HepG2 (cell line): ENCODE results near the gene MORC4. TPM values are rescaled to one million over a fixed set of nuclear protein-coding genes. Genes with fewer than 3 reads are reported as not detected.

Experiments
- ATAC-seq: fragments of 200-7000 bp; cut with Tn5 transposase; 3 replicates; pipeline ENCODE4 v1.9.1; 2020; ENCODE audit warnings: mild to moderate bottlenecking, moderate library complexity
- BruUV-seq: library from RNA; stranded (reverse); fragments of 400-500 nt; replicated peaks from 2 replicates; lab custom pipeline; 2021; lab: Mats Ljungman, UMichigan
- CTCF ChIA-PET: fragments of 300-600 bp; formaldehyde crosslinking; extraction: SDS; loops from one replicate; lab custom pipeline; 2021; ENCODE audit warnings: low total read pairs, inconsistent platforms, low intra/inter-chr PET ratio; lab: Yijun Ruan, JAX
- POLR2A ChIA-PET: fragments of 350-600 bp; sonication (Branson Sonifier 250); formaldehyde crosslinking; loops from one replicate; lab custom pipeline; 2020; ENCODE audit warnings: antibody characterized with exemption, inconsistent platforms; lab: Yijun Ruan, JAX
- DNase-seq: peaks from one replicate; pipeline ENCODE4 v3.0.0-alpha.2; 2015; ENCODE audit warnings: low spot score
- FAIRE-seq: peaks from 3 replicates; lab custom pipeline; 2011; peaks lifted over from hg19 to GRCh38; lab: Jason Lieb, UNC
- H2AFZ ChIP-seq: one replicate; pipeline ENCODE4 v1.6.1; 2011; ENCODE audit warnings: low read length, inconsistent platforms
- H3K27ac ChIP-seq: fragments of 300-600 bp; 3 replicates; pipeline ENCODE4 v1.8.0; 2011; ENCODE audit warnings: mixed run types, mild to moderate bottlenecking, mixed read lengths, low read length, inconsistent platforms; ENCODE audit not compliant: insufficient read depth; ENCODE audit errors: extremely low read length
- H3K27me3 ChIP-seq, 2 experiments: fragments of 200-600 bp in 1 of 2; 2 replicates in 1 of 2; 3 replicates in 1 of 2; pipeline versions ENCODE4 v1.6.0 to v1.8.0; 2011; ENCODE audit warnings: low read length in 2 of 2, mild to moderate bottlenecking in 2 of 2, moderate library complexity in 2 of 2, inconsistent platforms in 1 of 2; ENCODE audit not compliant: insufficient read depth in 2 of 2, control insufficient read depth in 1 of 2
- H3K36me3 ChIP-seq, 2 experiments: fragments of 200-600 bp in 1 of 2; replicated peaks in 1 of 2; 2 replicates in 1 of 2; 3 replicates in 1 of 2; pipeline versions ENCODE4 v1.5.1 to v1.8.0; 2011; ENCODE audit warnings: low read length in 2 of 2, inconsistent platforms in 1 of 2; ENCODE audit not compliant: insufficient read depth in 2 of 2, control insufficient read depth in 1 of 2
- H3K4me1 ChIP-seq: 2 replicates; pipeline ENCODE4 v1.5.1; 2012; ENCODE audit warnings: low read length, inconsistent platforms; ENCODE audit not compliant: insufficient read depth
- H3K4me2 ChIP-seq: 2 replicates; pipeline ENCODE4 v1.6.0; 2011; ENCODE audit warnings: low read depth, low read length, inconsistent platforms
- H3K4me3 ChIP-seq, 3 experiments: fragments of 200-600 bp in 1 of 3; sonication (generic), shearing (Covaris generic) in 1 of 3; replicated peaks in 1 of 3; 2 replicates each; pipeline ENCODE4 v1.5.1; 2011 to 2016; ENCODE audit warnings: low read length in 3 of 3, inconsistent platforms in 2 of 3, low read depth in 2 of 3, mild to moderate bottlenecking in 2 of 3, control low read depth in 1 of 3, mixed read lengths in 1 of 3; ENCODE audit not compliant: insufficient read depth in 1 of 3
- H3K79me2 ChIP-seq: one replicate; pipeline ENCODE4 v1.6.1; 2011; ENCODE audit warnings: low read length, inconsistent platforms; ENCODE audit not compliant: insufficient read depth
- H3K9ac ChIP-seq: 2 replicates; pipeline ENCODE4 v1.6.0; 2011; ENCODE audit warnings: mild to moderate bottlenecking, low read depth, low read length, inconsistent platforms; ENCODE audit not compliant: insufficient read depth
- H3K9me3 ChIP-seq: 2 replicates; pipeline ENCODE4 v1.5.1; 2012; ENCODE audit warnings: mild to moderate bottlenecking, low read length
- H4K20me1 ChIP-seq: 2 replicates; pipeline ENCODE4 v1.6.0; 2011; ENCODE audit warnings: inconsistent platforms, mild to moderate bottlenecking, low read length, moderate library complexity; ENCODE audit not compliant: insufficient read depth
- HNRNPK ChIP-seq: fragments of 200-400 bp; formaldehyde crosslinking; IDR thresholded peaks from 2 replicates; pipeline ENCODE4 v1.6.1; 2018; ENCODE audit warnings: low read length, low read depth, moderate library complexity, mild to moderate bottlenecking; ENCODE audit not compliant: poor library complexity, severe bottlenecking
- SNAPC4 ChIP-seq: sonication (generic); formaldehyde crosslinking; IDR thresholded peaks from 2 replicates; pipeline ENCODE4 v1.4.0; 2020; ENCODE audit warnings: mild to moderate bottlenecking, missing genetic modification reagents
- ZBTB20 ChIP-seq: sonication (generic); formaldehyde crosslinking; IDR thresholded peaks from 2 replicates; pipeline ENCODE4 v1.8.1; 2023; ENCODE audit warnings: missing genetic modification reagents, low read depth, mild to moderate bottlenecking, borderline replicate concordance
- ZSCAN25 ChIP-seq: sonication (generic); formaldehyde crosslinking; IDR thresholded peaks from 2 replicates; pipeline ENCODE4 v1.8.0; 2022; ENCODE audit warnings: mild to moderate bottlenecking, missing genetic modification reagents
- WGBS: methylation state at CpG from one replicate; pipeline ENCODE4 v1.1.6; 2017; ENCODE audit warnings: low lambda C conversion rate; 5-methylcytosine and 5-hydroxymethylcytosine counted together
- in situ Hi-C: cut with HindIII; loops from 2 replicates; pipeline ENCODE4 v1.10.0; 2017; ENCODE audit warnings: low pct_unique_long_range_greater_than_20kb; ENCODE audit not compliant: extremely low pct_ligation_motif_present
- intact Hi-C: fragments of 100-400 bp; cut with micrococcal nuclease; formaldehyde crosslinking; loops from one replicate; pipeline ENCODE4 v1.10.0; 2022; ENCODE audit not compliant: unreplicated experiment
- polyA plus RNA-seq, 8 experiments: library from polyadenylated mRNA; depleted of rRNA in 3 of 8; stranded (reverse) in 7 of 8; unstranded in 1 of 8; fragments of >200 nt; fragmentation: Illumina TruSeq in 4 of 8; extraction: Trizol in 4 of 8; gene quantifications; 2 replicates each; pipeline versions ENCODE4 v1.2.1 to v1.2.3, GENCODE V29; 2011 to 2016; ENCODE audit warnings: low read depth in 4 of 8, missing spikeins in 1 of 8, mixed read lengths in 1 of 8; ENCODE audit not compliant: insufficient read depth in 1 of 8
- total RNA-seq, 5 experiments: library from RNA; depleted of rRNA; stranded (reverse); fragments of >200 nt; fragmentation: Illumina TruSeq; extraction: Trizol; gene quantifications; 2 replicates each; pipeline ENCODE4 v1.2.3, GENCODE V29; 2016; ENCODE audit warnings: low read depth in 1 of 5

The MORC4 gene
- total and polyA plus RNA-seq, 2 of the 13 experiments (the other 11 are each of a cell fraction or from before 2014, with no cell fraction given) = 7.3 to 17.6 TPM

- H3K4me2 ChIP-seq = no peak overlapping the region
- CTCF ChIA-PET = no interaction called here
- POLR2A ChIA-PET = no interaction called here
Measured at GRCh38 chrX:106949366-106949765, 50.6 kb downstream of the MORC4 start.

More at GRCh38 chrX:106949366-106949765, 50.6 kb downstream of the MORC4 start:
- Histone ChIP-seq H3K27me3 (no peaks in the 10 kb centered on the region), H2AFZ (no peak overlapping the region), H4K20me1 (no peaks in the 10 kb centered on the region), H3K4me1 (peaks cover 42% of the 10 kb centered on the region), H3K27ac (no peak overlapping the region), H3K36me3 (no peaks in the 10 kb centered on the region; a peak in 1 of 5 replicates), H3K79me2 (no peaks in the 10 kb centered on the region), H3K9me3 (no peaks in the 10 kb centered on the region), H3K4me3 (no peak overlapping the region)
- whole genome bisulfite sequencing = 59% methylated on average over 1 of the region's 1 CpG
- ATAC-seq (no peak; the same call in 2 of the 3 replicates), FAIRE-seq (no peak), DNase-seq (no peak)
- intact Hi-C loops = no loop called here
- in situ Hi-C loops = no loop called here
- TF ChIP-seq ZBTB20 = no peak
- TF ChIP-seq HNRNPK = no peak
- TF ChIP-seq ZSCAN25 (CRISPR knock-in tag) = no peak
- TF ChIP-seq SNAPC4 = no peak
- TF ChIP-seq, all 625 proteins: peak for 0
- H3K9ac ChIP-seq = no peak overlapping the region
- BruUV-seq = no TSS peak
